Smooth muscle cell (in vitro differentiated cells): ENCODE results near the gene NQO1. TPM values are rescaled to one million over a fixed set of nuclear protein-coding genes. Genes with fewer than 3 reads are reported as not detected.

Experiments
- DNase-seq: peaks from one replicate; lab custom pipeline; 2025; ENCODE audit not compliant: unreplicated experiment; lab: John Stamatoyannopoulos, UW
- H2AFZ ChIP-seq: fragments of 200-600 bp; sonication (generic); 2 replicates; pipeline ENCODE4 v1.6.0; 2016; ENCODE audit warnings: antibody characterized with exemption, low read depth, mild to moderate bottlenecking
- H3F3A ChIP-seq: fragments of 200-600 bp; sonication (generic); 2 replicates; pipeline ENCODE4 v1.6.0; 2017; ENCODE audit warnings: antibody characterized with exemption, low read depth
- H3K27ac ChIP-seq: fragments of 200-600 bp; sonication (generic); 2 replicates; pipeline ENCODE4 v1.5.1; 2016; ENCODE audit warnings: low read depth, mild to moderate bottlenecking
- H3K27me3 ChIP-seq: fragments of 200-600 bp; sonication (generic); 2 replicates; pipeline ENCODE4 v1.6.1; 2016; ENCODE audit warnings: low read depth, mild to moderate bottlenecking
- H3K36me3 ChIP-seq: fragments of 200-600 bp; sonication (generic); 2 replicates; pipeline ENCODE4 v1.5.1; 2016; ENCODE audit warnings: low read depth
- H3K4me1 ChIP-seq: fragments of 200-600 bp; sonication (generic); 2 replicates; pipeline ENCODE4 v1.5.1; 2016; ENCODE audit warnings: low read depth
- H3K4me2 ChIP-seq: fragments of 200-600 bp; sonication (generic); 2 replicates; pipeline ENCODE4 v1.6.0; 2016; ENCODE audit warnings: mild to moderate bottlenecking
- H3K4me3 ChIP-seq: fragments of 200-600 bp; sonication (generic); 2 replicates; pipeline ENCODE4 v1.5.1; 2016; ENCODE audit warnings: mild to moderate bottlenecking
- H3K79me2 ChIP-seq: fragments of 200-600 bp; sonication (generic); 2 replicates; pipeline ENCODE4 v1.6.0; 2016; ENCODE audit warnings: low read depth, mild to moderate bottlenecking
- H3K9ac ChIP-seq: fragments of 200-600 bp; sonication (generic); 2 replicates; pipeline ENCODE4 v1.6.0; 2016; ENCODE audit warnings: low read depth
- H3K9me3 ChIP-seq: fragments of 200-600 bp; sonication (generic); replicated peaks from 2 replicates; pipeline ENCODE4 v1.5.1; 2016; ENCODE audit warnings: low read depth
- H4K20me1 ChIP-seq: fragments of 200-600 bp; sonication (generic); 2 replicates; pipeline ENCODE4 v1.6.0; 2016; ENCODE audit warnings: low read depth
- CTCF ChIP-seq: fragments of 200-600 bp; sonication (generic); IDR thresholded peaks from 2 replicates; pipeline ENCODE4 v1.5.1; 2017; ENCODE audit warnings: borderline replicate concordance, mild to moderate bottlenecking, antibody characterized with exemption; ENCODE audit not compliant: insufficient read depth, poor library complexity, severe bottlenecking
- WGBS: methylation state at CpG from one replicate; pipeline ENCODE4 v1.1.7; 2016; ENCODE audit warnings: low lambda C conversion rate; 5-methylcytosine and 5-hydroxymethylcytosine counted together
- polyA plus RNA-seq: library from polyadenylated mRNA; unstranded; fragments of >200 nt; fragmentation: Nextera tagmentation; extraction: Ambion mirVana; gene quantifications from 2 replicates; pipeline ENCODE4 v1.2.1, GENCODE V29; 2016
- total RNA-seq: library from RNA; depleted of rRNA; stranded (reverse); fragments of >200 nt; gene quantifications from 2 replicates; pipeline ENCODE4 v1.2.3, GENCODE V29; 2014

NQO1 gene
- total and polyA plus RNA-seq, 2 experiments from 2014 or later = 121 to 129 TPM

DNA sequence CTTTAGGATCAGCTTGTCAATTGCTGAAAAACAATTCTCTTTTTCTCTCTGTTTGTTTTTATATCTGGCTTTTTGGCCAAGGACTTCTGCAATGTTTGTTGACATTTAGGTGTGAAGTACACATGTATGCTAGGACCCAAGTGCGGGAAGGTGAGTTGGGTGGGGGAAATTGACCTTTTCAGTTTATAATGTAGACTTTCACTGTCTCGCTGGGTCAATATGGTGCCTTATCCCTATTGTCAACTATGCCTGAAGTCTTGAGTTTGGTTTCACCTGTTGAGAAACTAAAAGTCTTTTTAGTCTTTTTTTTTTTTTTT is 45.2 kb upstream of the NQO1 start:
- Histone ChIP-seq H3K79me2 (peaks cover 43% of the 10 kb centered on the region), H3K27me3 (no peaks in the 10 kb centered on the region), H3K9ac (no peak overlapping the region), H3F3A (no peaks in the 10 kb centered on the region), H3K4me2 (no peak overlapping the region), H2AFZ (no peak overlapping the region), H3K36me3 (no peaks in the 10 kb centered on the region), H4K20me1 (peaks cover 40% of the 10 kb centered on the region), H3K27ac (no peak overlapping the region), H3K4me1 (no peaks in the 10 kb centered on the region), H3K4me3 (no peak overlapping the region), H3K9me3 (no peaks in the 10 kb centered on the region)
- 97% methylated on average over 2 of the region's 2 CpGs for WGBS
- DNase-seq = no peak
- no peak for TF ChIP-seq CTCF

GRCh38 chr16:69769404-69769803 is 43.0 kb upstream of the NQO1 start:
- H3K27me3 ChIP-seq = no peaks in the 10 kb centered on the region
- no peaks in the 10 kb centered on the region for H3K36me3 ChIP-seq
- H4K20me1 ChIP-seq = peaks cover 40% of the 10 kb centered on the region
- TF ChIP-seq CTCF = no peak
- H2AFZ ChIP-seq = no peak overlapping the region
- no peaks in the 10 kb centered on the region for H3K9me3 ChIP-seq
- peaks cover 47% of the 10 kb centered on the region for H3K79me2 ChIP-seq
- H3K4me3 ChIP-seq = no peak overlapping the region
- no peak overlapping the region for H3K9ac ChIP-seq
- 48% methylated on average over 2 of the region's 2 CpGs for WGBS
- no peaks in the 10 kb centered on the region for H3F3A ChIP-seq
- H3K4me2 ChIP-seq = no peak overlapping the region
- H3K4me1 ChIP-seq = no peaks in the 10 kb centered on the region
- DNase-seq = no peak
- H3K27ac ChIP-seq = no peak overlapping the region

GRCh38 chr16:69768666-69769065 is 42.3 kb upstream of the NQO1 start:
- Histone ChIP-seq H3K27me3 (no peaks in the 10 kb centered on the region), H3K4me2 (no peak overlapping the region), H3K4me3 (no peak overlapping the region), H4K20me1 (peaks cover 40% of the 10 kb centered on the region), H2AFZ (no peak overlapping the region), H3K27ac (no peak overlapping the region), H3K36me3 (no peaks in the 10 kb centered on the region), H3K4me1 (no peaks in the 10 kb centered on the region), H3K9ac (no peak overlapping the region), H3K79me2 (peaks cover 54% of the 10 kb centered on the region), H3F3A (no peaks in the 10 kb centered on the region), H3K9me3 (no peaks in the 10 kb centered on the region)
- 79% methylated on average over 6 of the region's 6 CpGs for WGBS
- DNase-seq = no peak
- no peak for TF ChIP-seq CTCF

GRCh38 chr16:69767459-69768229 is 41.3 kb upstream of the NQO1 start:
- Histone ChIP-seq H3K27me3 (no peaks in the 10 kb centered on the region), H3K36me3 (no peaks in the 10 kb centered on the region), H3K79me2 (peaks cover 52% of the 10 kb centered on the region), H3K9me3 (no peaks in the 10 kb centered on the region), H3K9ac (no peak overlapping the region), H3K4me3 (no peak overlapping the region), H3F3A (no peaks in the 10 kb centered on the region), H3K4me1 (peaks cover 5% of the 10 kb centered on the region), H3K27ac (no peak overlapping the region), H3K4me2 (no peak overlapping the region), H4K20me1 (peaks cover 38% of the 10 kb centered on the region), H2AFZ (no peak overlapping the region)
- TF ChIP-seq CTCF = no peak
- no peak for DNase-seq
- 96% methylated on average over 5 of the region's 5 CpGs for WGBS
